Stimulated activated CD8-positive, alpha-beta memory T cell treated with anti-CD3 and anti-CD28 coated beads, Interleukin-15, amount 100 ng/mL, for 24 hours (primary cell): Measurements from ENCODE around the gene SNAPC3.
"Not testable (repeated sequence)": the region's sequence is repeated elsewhere in the genome, so short reads cannot be mapped to it uniquely, and the experiment has no call there.

Experiments used
- DNase-seq: peaks from one replicate; pipeline ENCODE4 v3.0.0-alpha.2; 2020; ENCODE audit warnings: low read depth

SNAPC3 gene

GRCh38 chr9:15423231-15423985, 732 bp downstream of the SNAPC3 start:
- no peak for DNase-seq

- no peak for DNase-seq
Observed at GRCh38 chr9:15426019-15426418, 3.3 kb downstream of the SNAPC3 start.

- DNase-seq = not testable (repeated sequence)
Observed at GRCh38 chr9:15427702-15428101, 5.0 kb downstream of the SNAPC3 start.

GRCh38 chr9:15430920-15431844, 8.5 kb downstream of the SNAPC3 start:
- no peak for DNase-seq

GRCh38 chr9:15433191-15433590, 10.5 kb downstream of the SNAPC3 start:
- DNase-seq = no peak

GRCh38 chr9:15433661-15434060, 11.0 kb downstream of the SNAPC3 start:
- DNase-seq = no peak

- no peak for DNase-seq
Observed at GRCh38 chr9:15438891-15439290, 16.2 kb downstream of the SNAPC3 start.

GRCh38 chr9:15441841-15442240, 19.2 kb downstream of the SNAPC3 start:
- DNase-seq = not testable (repeated sequence)

- DNase-seq = not testable (repeated sequence)
Observed at GRCh38 chr9:15442264-15442663, 19.6 kb downstream of the SNAPC3 start.

- DNase-seq = no peak
Observed at GRCh38 chr9:15444141-15444540, 21.5 kb downstream of the SNAPC3 start.

- DNase-seq = no peak
Observed at GRCh38 chr9:15453956-15454355, 31.3 kb downstream of the SNAPC3 start.

- DNase-seq = no peak
Observed at GRCh38 chr9:15461056-15461455, 38.4 kb downstream of the SNAPC3 start.

GRCh38 chr9:15461601-15462000, 38.9 kb downstream of the SNAPC3 start:
- DNase-seq = no peak

GRCh38 chr9:15468145-15468544, 45.5 kb downstream of the SNAPC3 start:
- no peak for DNase-seq

- no peak for DNase-seq
Observed at GRCh38 chr9:15469406-15469805, 46.7 kb downstream of the SNAPC3 start.

- DNase-seq = no peak
Observed at GRCh38 chr9:15469862-15470261, 47.2 kb downstream of the SNAPC3 start.

GRCh38 chr9:15475923-15476536, 53.4 kb downstream of the SNAPC3 start:
- DNase-seq = no peak

- DNase-seq = no peak
Observed at GRCh38 chr9:15480028-15480427, 57.4 kb downstream of the SNAPC3 start.

GRCh38 chr9:15482146-15482545, 59.5 kb downstream of the SNAPC3 start:
- no peak for DNase-seq

- DNase-seq = no peak
Observed at GRCh38 chr9:15484802-15485201, 62.1 kb downstream of the SNAPC3 start.

GRCh38 chr9:15485836-15486666, 63.4 kb downstream of the SNAPC3 start:
- DNase-seq = no peak

GRCh38 chr9:15491950-15492349, 69.3 kb downstream of the SNAPC3 start:
- DNase-seq = no peak
